Ovary (tissue), 9 donors: Measurements from ENCODE around the gene MOB3C. TPM values are rescaled to one million over a fixed set of nuclear protein-coding genes. Genes with fewer than 3 reads are reported as not detected.

ENCODE experiments used
- DNase-seq, 5 donors: peaks; one replicate each; pipeline ENCODE4 v3.0.0-alpha.2; 2019 to 2020
- H3K27ac ChIP-seq, 2 donors: fragments of 200-600 bp; one replicate each; pipeline versions ENCODE4 v1.5.1 to v1.8.0; 2019 to 2022
- H3K27me3 ChIP-seq: fragments of 200-600 bp; one replicate; pipeline ENCODE4 v1.8.0; 2022
- H3K36me3 ChIP-seq: fragments of 200-600 bp; sonication (generic); one replicate; pipeline ENCODE4 v1.5.1; 2019
- H3K4me1 ChIP-seq: one replicate; pipeline ENCODE4 v1.8.1; 2013; ENCODE audit warnings: mild to moderate bottlenecking, moderate library complexity; ENCODE audit not compliant: insufficient read depth
- H3K4me3 ChIP-seq: fragments of 200-600 bp; sonication (generic); one replicate; pipeline ENCODE4 v1.5.1; 2017
- H3K9me3 ChIP-seq, 2 donors: fragments of 200-600 bp in 1 of 2; sonication (generic) in 1 of 2; one replicate each; pipeline versions ENCODE4 v1.5.1 to v1.8.1; 2013 to 2019; ENCODE audit warnings: mild to moderate bottlenecking in 1 of 2, moderate library complexity in 1 of 2
- EP300 ChIP-seq: sonication (generic); formaldehyde crosslinking; IDR thresholded peaks from one replicate; pipeline ENCODE4 v1.6.1; 2017; ENCODE audit warnings: antibody characterized with exemption
- POLR2A ChIP-seq: fragments of 450-650 bp; IDR thresholded peaks from one replicate; pipeline ENCODE4 v1.6.1; 2017; ENCODE audit warnings: antibody characterized with exemption, mild to moderate bottlenecking, moderate library complexity
- WGBS, 3 donors: extraction: QIAGEN DNeasy Blood & Tissue Kit in 1 of 3; methylation state at CpG; one replicate each; pipeline versions ENCODE4 v1.1.5 to v1.1.7; 2013 to 2017; 5-methylcytosine and 5-hydroxymethylcytosine counted together
- intact Hi-C, 4 donors: fragments of 100-400 bp; cut with DNase I; formaldehyde crosslinking; loops; one replicate each; pipeline versions ENCODE4 v1.11.0 to v1.15.1; 2022 to 2023
- polyA plus RNA-seq, 2 donors: library from polyadenylated mRNA; stranded (reverse); fragments of 200-250 nt in 1 of 2; fragments of 350-450 nt in 1 of 2; fragmentation: Illumina TruSeq in 1 of 2; extraction: RNeasy Lipid Tissue Mini Kit (QIAGEN cat#74804) in 1 of 2; gene quantifications; one replicate each; pipeline ENCODE4 v1.2.3, GENCODE V29; 2013 to 2014
- total RNA-seq, 7 donors: library from RNA; depleted of rRNA in 2 of 7; stranded (reverse); fragments of >200 nt in 2 of 7; fragmentation: NEBNext Ultra II Directional in 3 of 7; extraction: Animal tissue kit (Norgen Biotek cat#: 25700) in 3 of 7; gene quantifications; one replicate each; pipeline versions ENCODE4 v1.1.0 to v1.2.4, GENCODE V29; 2016 to 2023
- TF ChIP-seq, protein P1 (sequence below), 3 donors: fragments of 450-650 bp in 2 of 3; fragments of 200-600 bp in 1 of 3; IDR thresholded peaks; one replicate each; pipeline versions ENCODE4 v1.5.1 to v1.8.0; 2016 to 2022; ENCODE audit warnings: antibody characterized with exemption in 3 of 3, mild to moderate bottlenecking in 1 of 3
- donor health status: DM: no; HTN: no; CAD: no; lungs with moderate emphysema.
- donor health status: DM: no; HTN: no; CAD: no.
- donor health status: Bipolar disorder and iron deficiency.
- donor health status: DM: yes; HTN: yes; CAD: no.
- donor health status: DM: no; HTN: no; CAD: no.
- donor health status: DM: yes; HTN: yes; CAD: no.

The MOB3C gene
- total and polyA plus RNA-seq, 9 donors = 10.1 to 29.2 (median 19.3) TPM

DNA sequence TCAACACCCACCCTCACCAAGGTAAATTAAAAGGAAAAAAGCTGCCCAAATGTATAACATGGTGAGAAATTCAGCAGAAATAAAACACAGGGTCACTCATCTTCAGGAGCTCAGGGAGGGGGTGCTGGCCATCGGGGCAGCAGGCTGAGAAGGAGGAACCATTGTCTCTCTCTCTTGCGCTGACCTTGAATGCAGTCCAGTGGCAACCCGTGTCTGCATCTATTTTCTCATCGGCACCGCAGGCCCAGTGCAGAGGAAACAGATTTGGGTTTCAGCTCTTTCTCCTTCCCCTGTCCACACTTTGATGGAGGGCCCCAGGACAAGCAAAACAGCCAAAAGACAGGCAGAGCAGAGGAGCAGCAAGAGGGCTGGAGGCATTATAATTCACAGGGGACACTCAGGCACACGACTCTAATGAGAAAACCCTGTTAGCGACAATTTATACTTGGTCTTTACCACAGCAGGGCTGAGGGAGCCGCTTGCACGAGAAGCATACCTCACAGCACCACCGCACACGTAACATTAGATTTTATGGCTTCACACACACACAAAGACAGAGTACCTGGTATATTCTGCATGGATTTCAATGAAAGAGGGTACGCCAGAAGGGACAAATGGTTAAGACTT lies 31.2 kb downstream of the MOB3C start:
- TF ChIP-seq, protein P1, sequence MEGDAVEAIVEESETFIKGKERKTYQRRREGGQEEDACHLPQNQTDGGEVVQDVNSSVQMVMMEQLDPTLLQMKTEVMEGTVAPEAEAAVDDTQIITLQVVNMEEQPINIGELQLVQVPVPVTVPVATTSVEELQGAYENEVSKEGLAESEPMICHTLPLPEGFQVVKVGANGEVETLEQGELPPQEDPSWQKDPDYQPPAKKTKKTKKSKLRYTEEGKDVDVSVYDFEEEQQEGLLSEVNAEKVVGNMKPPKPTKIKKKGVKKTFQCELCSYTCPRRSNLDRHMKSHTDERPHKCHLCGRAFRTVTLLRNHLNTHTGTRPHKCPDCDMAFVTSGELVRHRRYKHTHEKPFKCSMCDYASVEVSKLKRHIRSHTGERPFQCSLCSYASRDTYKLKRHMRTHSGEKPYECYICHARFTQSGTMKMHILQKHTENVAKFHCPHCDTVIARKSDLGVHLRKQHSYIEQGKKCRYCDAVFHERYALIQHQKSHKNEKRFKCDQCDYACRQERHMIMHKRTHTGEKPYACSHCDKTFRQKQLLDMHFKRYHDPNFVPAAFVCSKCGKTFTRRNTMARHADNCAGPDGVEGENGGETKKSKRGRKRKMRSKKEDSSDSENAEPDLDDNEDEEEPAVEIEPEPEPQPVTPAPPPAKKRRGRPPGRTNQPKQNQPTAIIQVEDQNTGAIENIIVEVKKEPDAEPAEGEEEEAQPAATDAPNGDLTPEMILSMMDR (IDR thresholded peaks at IDR 0.05) = no peak
- TF ChIP-seq POLR2A (no peak), EP300 (no peak)
- Histone ChIP-seq H3K4me1 (no peaks in the 10 kb centered on the region), H3K27me3 (no peaks in the 10 kb centered on the region), H3K4me3 (no peak overlapping the region), H3K9me3 (no peaks in the 10 kb centered on the region), H3K27ac (no peak overlapping the region), H3K36me3 (no peaks in the 10 kb centered on the region)
- WGBS, 3 donors = 38 to 61% (median 61%) methylated on average over 12 of the region's 12 CpGs
- intact Hi-C loops = no loop called here
- DNase-seq = peak in 3 of 5 donors; percentile 33 to 50 (median 40)

GRCh38 chr1:46583494-46583893 lies 33.1 kb downstream of the MOB3C start:
- Histone ChIP-seq H3K36me3 (no peaks in the 10 kb centered on the region), H3K4me3 (no peak overlapping the region), H3K9me3 (no peaks in the 10 kb centered on the region), H3K4me1 (no peaks in the 10 kb centered on the region), H3K27ac (no peak overlapping the region), H3K27me3 (no peaks in the 10 kb centered on the region)
- 86 to 90% (median 87%) methylated on average over 5 of the region's 5 CpGs for WGBS, 3 donors
- intact Hi-C loops = no loop called here
- TF ChIP-seq EP300 = no peak
- TF ChIP-seq, protein P1 (IDR thresholded peaks at IDR 0.05) = no peak
- TF ChIP-seq POLR2A = no peak
- DNase-seq = no peak

DNA sequence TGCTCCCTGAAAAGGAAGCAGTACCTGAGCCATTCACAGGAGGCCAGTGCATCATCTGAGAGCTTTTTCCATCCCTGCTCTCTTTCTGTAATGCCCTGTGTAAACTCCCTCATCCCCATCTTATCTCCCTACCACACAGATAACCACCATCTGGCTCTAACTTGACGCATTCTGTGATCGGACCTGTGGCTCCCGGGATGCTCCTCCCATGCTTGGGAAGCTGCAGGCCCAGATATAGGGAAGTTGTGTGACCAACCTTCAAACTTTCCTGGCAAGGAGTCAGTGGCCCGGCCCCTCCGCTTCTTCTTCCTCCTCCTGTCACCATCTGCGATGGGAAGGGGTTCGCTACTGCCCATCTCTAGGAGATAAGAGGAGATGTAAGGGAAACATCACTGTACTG lies 33.6 kb downstream of the MOB3C start:
- Histone ChIP-seq H3K9me3 (no peaks in the 10 kb centered on the region), H3K4me3 (no peak overlapping the region), H3K4me1 (no peaks in the 10 kb centered on the region), H3K27ac (no peak overlapping the region), H3K36me3 (no peaks in the 10 kb centered on the region), H3K27me3 (no peaks in the 10 kb centered on the region)
- no peak for DNase-seq
- 70 to 72% (median 71%) methylated on average over 7 of the region's 7 CpGs for WGBS, 3 donors
- intact Hi-C loops = no loop called here
- TF ChIP-seq EP300 (no peak), POLR2A (no peak)
- TF ChIP-seq, protein P1 (IDR thresholded peaks at IDR 0.05) = no peak

DNA sequence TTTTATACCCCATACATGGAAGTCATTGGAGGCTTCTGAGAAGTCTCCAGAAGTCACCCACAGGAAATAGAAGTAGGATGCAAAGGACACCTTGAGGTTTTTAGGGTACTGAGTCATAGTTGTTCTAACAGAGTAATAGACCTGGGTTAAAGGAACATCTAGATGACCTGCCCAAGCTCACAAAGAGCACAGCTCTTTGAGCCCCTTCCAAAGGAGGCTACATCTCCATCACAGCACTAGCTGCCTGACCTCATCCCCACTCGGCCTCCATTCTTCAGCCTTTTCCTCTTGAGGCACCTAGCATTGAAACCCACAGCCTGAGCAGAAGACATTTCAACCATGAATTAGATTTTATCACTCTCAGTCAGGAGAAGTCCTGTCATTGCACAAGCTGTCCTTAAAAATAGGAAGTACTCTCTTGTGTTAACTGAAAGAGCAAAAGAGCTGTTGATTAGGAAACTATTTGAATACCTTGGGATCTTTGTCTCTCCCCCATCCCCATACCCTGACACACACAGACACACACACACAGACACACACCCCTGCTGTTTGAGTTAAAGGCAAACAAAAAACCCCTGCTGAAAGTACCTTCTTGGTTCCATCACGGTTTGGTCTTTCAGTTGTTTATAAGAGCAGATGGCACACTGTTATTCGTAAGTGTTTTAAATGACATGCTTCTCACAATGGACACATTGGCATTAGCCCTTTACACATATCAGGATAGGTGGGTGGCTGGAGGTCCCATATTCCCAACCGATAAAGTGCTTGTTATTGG lies 34.7 kb downstream of the MOB3C start:
- TF ChIP-seq EP300 (no peak), POLR2A (no peak)
- TF ChIP-seq, protein P1 (IDR thresholded peaks at IDR 0.05) = no peak
- intact Hi-C loops = no loop called here
- DNase-seq = no peak
- Histone ChIP-seq H3K27me3 (no peaks in the 10 kb centered on the region), H3K9me3 (no peaks in the 10 kb centered on the region), H3K4me3 (no peak overlapping the region), H3K27ac (no peak overlapping the region), H3K4me1 (no peaks in the 10 kb centered on the region), H3K36me3 (no peaks in the 10 kb centered on the region)
- 85 to 88% (median 88%) methylated on average over 4 of the region's 4 CpGs for WGBS, 3 donors
